Left renal cortex interstitium (tissue), 4 donors: Measurements from ENCODE around the gene BLCAP. TPM values are rescaled to one million over a fixed set of nuclear protein-coding genes. Genes with fewer than 3 reads are reported as not detected.

Source experiments
- DNase-seq, 4 donors: peaks; one replicate each; pipeline ENCODE4 v3.0.0-alpha.2; 2013; ENCODE audit warnings: low read depth in 4 of 4, low spot score in 2 of 4, missing footprints in 1 of 4
- polyA plus RNA-seq, 4 donors: library from polyadenylated mRNA; unstranded; fragments of 120-200 nt; gene quantifications; one replicate each; pipeline ENCODE4 v1.2.1, GENCODE V29; 2013; ENCODE audit not compliant: insufficient read length in 4 of 4

The BLCAP gene
- polyA plus RNA-seq, 4 donors, result 75.7 to 101 (median 84.3) TPM

GRCh38 chr20:37518606-37519507 is 8.8 kb downstream of the BLCAP start:
- DNase-seq, result no peak

GRCh38 chr20:37518059-37518458 is 9.6 kb downstream of the BLCAP start:
- DNase-seq, result no peak

- no peak for DNase-seq
These were observed 10.6 kb downstream of the BLCAP start for GRCh38 chr20:37516811-37517750.

- DNase-seq, result no peak
These were observed 11.8 kb downstream of the BLCAP start for GRCh38 chr20:37515876-37516275.

GRCh38 chr20:37513779-37514359 is 13.8 kb downstream of the BLCAP start:
- DNase-seq, result no peak

GRCh38 chr20:37511610-37512275 is 15.9 kb downstream of the BLCAP start:
- no peak for DNase-seq

GRCh38 chr20:37510226-37510625 is 17.4 kb downstream of the BLCAP start:
- DNase-seq, result no peak

- no peak for DNase-seq
These were observed 21.4 kb downstream of the BLCAP start for GRCh38 chr20:37506152-37506725.

GRCh38 chr20:37505263-37506151 is 22.2 kb downstream of the BLCAP start:
- no peak for DNase-seq

GRCh38 chr20:37504404-37505096 is 23.1 kb downstream of the BLCAP start:
- DNase-seq, result no peak

- DNase-seq, result no peak
These were observed 24.3 kb downstream of the BLCAP start for GRCh38 chr20:37503256-37503927.

- no peak for DNase-seq
These were observed 25.0 kb downstream of the BLCAP start for GRCh38 chr20:37502654-37503053.

GRCh38 chr20:37501940-37502339 is 25.7 kb downstream of the BLCAP start:
- DNase-seq, result no peak

GRCh38 chr20:37500311-37500710 is 27.4 kb downstream of the BLCAP start:
- DNase-seq, result no peak

- DNase-seq, result no peak
These were observed 29.5 kb downstream of the BLCAP start for GRCh38 chr20:37498066-37498665.

- no peak for DNase-seq
These were observed 32.9 kb downstream of the BLCAP start for GRCh38 chr20:37494796-37495195.

GRCh38 chr20:37494301-37494700 is 33.4 kb downstream of the BLCAP start:
- DNase-seq, result no peak

GRCh38 chr20:37492945-37493344 is 34.7 kb downstream of the BLCAP start:
- no peak for DNase-seq
